OCI-LY3 (cell line): ENCODE measurements around the gene CCDC3.

ENCODE experiments used
- H2AFZ ChIP-seq: fragments of 200-600, 300-600 bp; shearing (Covaris generic); 2 replicates; pipeline ENCODE4 v1.6.0; 2014; ENCODE audit warnings: antibody characterized with exemption, low read depth, low read length
- H3K27ac ChIP-seq: fragments of 200-600, 300-600 bp; sonication (generic); 2 replicates; pipeline ENCODE4 v1.5.1; 2014; ENCODE audit warnings: mild to moderate bottlenecking, low read length, moderate library complexity, mixed read lengths
- H3K27me3 ChIP-seq: fragments of 200-600, 300-600 bp; sonication (generic); 2 replicates; pipeline ENCODE4 v1.6.1; 2014; ENCODE audit warnings: low read depth, low read length, mixed read lengths
- H3K36me3 ChIP-seq: fragments of 200-600, 300-600 bp; sonication (generic); replicated peaks from 2 replicates; pipeline ENCODE3; 2014; ENCODE audit warnings: low read depth, low read length, mixed read lengths
- H3K4me1 ChIP-seq: fragments of 300-600, 200-600 bp; sonication (generic); 2 replicates; pipeline ENCODE4 v1.6.1; 2014; ENCODE audit warnings: low read length, mixed read lengths
- H3K4me2 ChIP-seq: fragments of 200-600, 300-600 bp; sonication (generic); 2 replicates; pipeline ENCODE4 v1.6.1; 2014; ENCODE audit warnings: low read length, mixed read lengths
- H3K4me3 ChIP-seq: fragments of 300-600, 200-600 bp; sonication (generic); 2 replicates; pipeline ENCODE4 v1.5.1; 2014; ENCODE audit warnings: antibody characterized with exemption, mild to moderate bottlenecking, low read length, moderate library complexity
- H3K79me2 ChIP-seq: fragments of 300-600, 200-600 bp; shearing (Covaris generic); 2 replicates; pipeline ENCODE4 v1.6.1; 2014; ENCODE audit warnings: mild to moderate bottlenecking, low read length, mixed read lengths
- H3K9ac ChIP-seq: fragments of 300-600, 200-600 bp; shearing (Covaris generic); 2 replicates; pipeline ENCODE4 v1.6.0; 2014; ENCODE audit warnings: mild to moderate bottlenecking, low read length, moderate library complexity
- H3K9me3 ChIP-seq: fragments of 200-600, 300-600 bp; shearing (Covaris generic); 2 replicates; pipeline ENCODE4 v1.6.1; 2014; ENCODE audit warnings: low read length, mixed read lengths; ENCODE audit not compliant: insufficient read depth
- H4K20me1 ChIP-seq: fragments of 200-600, 300-600 bp; sonication (generic); 2 replicates; pipeline ENCODE4 v1.6.1; 2016; ENCODE audit warnings: low read length, mixed read lengths; ENCODE audit not compliant: insufficient read depth
- EZH2phosphoT487 ChIP-seq: fragments of 200-600 bp; shearing (Covaris generic); IDR thresholded peaks from 2 replicates; pipeline ENCODE4 v1.6.1; 2018; ENCODE audit warnings: antibody characterized with exemption, mixed run types, low read depth
- TF ChIP-seq, protein P1 (sequence below): fragments of 200-600, 300-600 bp; sonication (generic); IDR thresholded peaks from 2 replicates; pipeline ENCODE4 v1.5.1; 2014; ENCODE audit warnings: antibody characterized with exemption, low read length, low read depth

Gene CCDC3

DNA sequence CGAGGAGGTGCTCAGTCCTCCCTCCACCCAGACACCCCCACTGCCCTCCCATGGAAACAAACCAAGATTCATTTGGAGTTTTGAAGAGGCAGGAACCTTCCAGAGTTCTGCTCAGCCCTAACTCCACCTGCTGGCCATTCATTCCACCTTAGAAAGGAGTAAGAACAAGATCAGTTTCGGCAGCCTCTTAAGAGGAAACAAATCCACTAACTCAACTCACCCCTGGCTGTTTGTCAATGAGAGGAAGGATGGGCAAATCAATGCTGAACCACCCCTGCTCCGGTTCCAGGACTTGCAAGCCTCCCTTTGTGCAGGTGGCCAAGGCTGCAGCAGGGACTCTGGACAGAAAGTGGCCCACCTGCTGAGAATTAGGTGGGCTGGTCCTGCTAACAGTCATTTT is 26.2 kb downstream of the CCDC3 start:
- Histone ChIP-seq H3K4me1 (no peaks in the 10 kb centered on the region), H4K20me1 (no peaks in the 10 kb centered on the region), H3K79me2 (no peaks in the 10 kb centered on the region), H3K9ac (no peak overlapping the region), H2AFZ (no peak overlapping the region), H3K9me3 (no peaks in the 10 kb centered on the region), H3K27ac (no peak overlapping the region), H3K4me3 (no peak overlapping the region), H3K4me2 (no peak overlapping the region), H3K36me3 (no peaks in the 10 kb centered on the region), H3K27me3 (no peaks in the 10 kb centered on the region; the same call in 1 of the 2 replicates)
- no peak for TF ChIP-seq EZH2phosphoT487
- TF ChIP-seq, protein P1, sequence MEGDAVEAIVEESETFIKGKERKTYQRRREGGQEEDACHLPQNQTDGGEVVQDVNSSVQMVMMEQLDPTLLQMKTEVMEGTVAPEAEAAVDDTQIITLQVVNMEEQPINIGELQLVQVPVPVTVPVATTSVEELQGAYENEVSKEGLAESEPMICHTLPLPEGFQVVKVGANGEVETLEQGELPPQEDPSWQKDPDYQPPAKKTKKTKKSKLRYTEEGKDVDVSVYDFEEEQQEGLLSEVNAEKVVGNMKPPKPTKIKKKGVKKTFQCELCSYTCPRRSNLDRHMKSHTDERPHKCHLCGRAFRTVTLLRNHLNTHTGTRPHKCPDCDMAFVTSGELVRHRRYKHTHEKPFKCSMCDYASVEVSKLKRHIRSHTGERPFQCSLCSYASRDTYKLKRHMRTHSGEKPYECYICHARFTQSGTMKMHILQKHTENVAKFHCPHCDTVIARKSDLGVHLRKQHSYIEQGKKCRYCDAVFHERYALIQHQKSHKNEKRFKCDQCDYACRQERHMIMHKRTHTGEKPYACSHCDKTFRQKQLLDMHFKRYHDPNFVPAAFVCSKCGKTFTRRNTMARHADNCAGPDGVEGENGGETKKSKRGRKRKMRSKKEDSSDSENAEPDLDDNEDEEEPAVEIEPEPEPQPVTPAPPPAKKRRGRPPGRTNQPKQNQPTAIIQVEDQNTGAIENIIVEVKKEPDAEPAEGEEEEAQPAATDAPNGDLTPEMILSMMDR: 0 out of 2 replicates have a peak, but pooled peaks have one; percentile 16

GRCh38 chr10:12974491-12975199 is 26.9 kb downstream of the CCDC3 start:
- H3K9ac ChIP-seq: no peak overlapping the region
- TF ChIP-seq EZH2phosphoT487: no peak
- TF ChIP-seq, protein P1: no peak

GRCh38 chr10:12974078-12974477 is 27.4 kb downstream of the CCDC3 start:
- H3K27ac ChIP-seq: no peak overlapping the region
- H3K79me2 ChIP-seq: no peaks in the 10 kb centered on the region
- no peaks in the 10 kb centered on the region for H3K9me3 ChIP-seq
- H3K4me1 ChIP-seq: no peaks in the 10 kb centered on the region
- H3K4me3 ChIP-seq: no peak overlapping the region
- H2AFZ ChIP-seq: no peak overlapping the region
- no peaks in the 10 kb centered on the region for H3K36me3 ChIP-seq
- no peak overlapping the region for H3K4me2 ChIP-seq
- H4K20me1 ChIP-seq: no peaks in the 10 kb centered on the region
- no peaks in the 10 kb centered on the region; the same call in 1 of the 2 replicates for H3K27me3 ChIP-seq
- H3K9ac ChIP-seq: no peak overlapping the region
- TF ChIP-seq, protein P1: no peak
- no peak for TF ChIP-seq EZH2phosphoT487

More at GRCh38 chr10:12974491-12975199, 26.9 kb downstream of the CCDC3 start:
- Histone ChIP-seq H3K27ac (no peak overlapping the region), H3K36me3 (no peaks in the 10 kb centered on the region), H3K4me2 (no peak overlapping the region), H3K27me3 (no peaks in the 10 kb centered on the region; the same call in 1 of the 2 replicates), H2AFZ (no peak overlapping the region), H3K79me2 (no peaks in the 10 kb centered on the region), H3K9me3 (no peaks in the 10 kb centered on the region), H3K4me3 (no peak overlapping the region), H4K20me1 (no peaks in the 10 kb centered on the region), H3K4me1 (no peaks in the 10 kb centered on the region)

GRCh38 chr10:12973149-12973718 is 28.3 kb downstream of the CCDC3 start:
- no peak overlapping the region for H3K4me3 ChIP-seq
- H3K4me1 ChIP-seq: no peaks in the 10 kb centered on the region
- no peaks in the 10 kb centered on the region for H3K27me3 ChIP-seq
- H3K4me2 ChIP-seq: no peak overlapping the region
- no peaks in the 10 kb centered on the region for H3K36me3 ChIP-seq
- no peaks in the 10 kb centered on the region for H3K9me3 ChIP-seq
- no peaks in the 10 kb centered on the region for H3K79me2 ChIP-seq
- H2AFZ ChIP-seq: no peak overlapping the region
- no peak overlapping the region for H3K9ac ChIP-seq
- no peak overlapping the region for H3K27ac ChIP-seq
- TF ChIP-seq, protein P1: no peak
- no peak for TF ChIP-seq EZH2phosphoT487
- no peaks in the 10 kb centered on the region for H4K20me1 ChIP-seq
